OCI-LY1 (cell line): ENCODE measurements around the gene SETD1A.

Experiments used
- EZH2 ChIP-seq: fragments of 200-600 bp; sonication (generic), shearing (Covaris generic); IDR thresholded peaks from 2 replicates; pipeline ENCODE4 v1.8.0; 2017; ENCODE audit warnings: borderline replicate concordance, mixed run types, mild to moderate bottlenecking, antibody characterized with exemption, low read length, moderate library complexity, mixed read lengths
- TF ChIP-seq, protein P1 (sequence below): fragments of 200-600 bp; sonication (generic), shearing (Covaris generic); IDR thresholded peaks from 2 replicates; pipeline ENCODE4 v1.5.1; 2017; ENCODE audit warnings: mild to moderate bottlenecking, antibody characterized with exemption, low read length, moderate library complexity, mixed read lengths

- TF ChIP-seq, protein P1, sequence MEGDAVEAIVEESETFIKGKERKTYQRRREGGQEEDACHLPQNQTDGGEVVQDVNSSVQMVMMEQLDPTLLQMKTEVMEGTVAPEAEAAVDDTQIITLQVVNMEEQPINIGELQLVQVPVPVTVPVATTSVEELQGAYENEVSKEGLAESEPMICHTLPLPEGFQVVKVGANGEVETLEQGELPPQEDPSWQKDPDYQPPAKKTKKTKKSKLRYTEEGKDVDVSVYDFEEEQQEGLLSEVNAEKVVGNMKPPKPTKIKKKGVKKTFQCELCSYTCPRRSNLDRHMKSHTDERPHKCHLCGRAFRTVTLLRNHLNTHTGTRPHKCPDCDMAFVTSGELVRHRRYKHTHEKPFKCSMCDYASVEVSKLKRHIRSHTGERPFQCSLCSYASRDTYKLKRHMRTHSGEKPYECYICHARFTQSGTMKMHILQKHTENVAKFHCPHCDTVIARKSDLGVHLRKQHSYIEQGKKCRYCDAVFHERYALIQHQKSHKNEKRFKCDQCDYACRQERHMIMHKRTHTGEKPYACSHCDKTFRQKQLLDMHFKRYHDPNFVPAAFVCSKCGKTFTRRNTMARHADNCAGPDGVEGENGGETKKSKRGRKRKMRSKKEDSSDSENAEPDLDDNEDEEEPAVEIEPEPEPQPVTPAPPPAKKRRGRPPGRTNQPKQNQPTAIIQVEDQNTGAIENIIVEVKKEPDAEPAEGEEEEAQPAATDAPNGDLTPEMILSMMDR = no peak
- no peak for TF ChIP-seq EZH2
Observed at GRCh38 chr16:30912794-30913412, 44.7 kb upstream of the SETD1A start.
